CD4-positive, alpha-beta T cell (primary cell): ENCODE results near the gene ACTR1B. TPM values are rescaled to one million over a fixed set of nuclear protein-coding genes. Genes with fewer than 3 reads are reported as not detected.

Experiments used
- ATAC-seq: fragments of 200-7000 bp; cut with Tn5 transposase; one replicate; pipeline ENCODE4 v1.10.0; 2022; ENCODE audit warnings: mild to moderate bottlenecking; ENCODE audit not compliant: poor library complexity
- CTCF ChIA-PET: fragments of 350-600 bp; sonication (Branson Sonifier 250); formaldehyde crosslinking; loops from one replicate; lab custom pipeline; 2021; ENCODE audit warnings: antibody characterized with exemption, inconsistent platforms; lab: Charles Lee
- POLR2A ChIA-PET: fragments of 350-600 bp; sonication (Branson Sonifier 250); formaldehyde crosslinking; loops from one replicate; lab custom pipeline; 2021; ENCODE audit warnings: antibody characterized with exemption, inconsistent platforms; lab: Charles Lee
- DNase-seq, 14 experiments: peaks; one replicate each; pipeline ENCODE4 v3.0.0-alpha.2; 2013 to 2020; ENCODE audit warnings: mixed read lengths in 2 of 14
- H3K27ac ChIP-seq, 2 donors: one replicate each; pipeline versions ENCODE4 v1.5.1 to v1.7.0; 2013; ENCODE audit warnings: low read length in 2 of 2, low read depth in 1 of 2, mild to moderate bottlenecking in 1 of 2
- H3K27me3 ChIP-seq, 2 experiments: 1 replicate in 1 of 2; 2 replicates in 1 of 2; pipeline versions ENCODE4 v1.6.1 to v1.7.0; 2013; ENCODE audit warnings: low read length in 2 of 2, control low read depth in 1 of 2, mild to moderate bottlenecking in 1 of 2, moderate library complexity in 1 of 2; ENCODE audit not compliant: insufficient read depth in 2 of 2, control insufficient read depth in 1 of 2
- H3K36me3 ChIP-seq: one replicate; pipeline ENCODE4 v1.6.1; 2013; ENCODE audit warnings: low read length, control low read depth; ENCODE audit not compliant: insufficient read depth
- H3K4me1 ChIP-seq: one replicate; pipeline ENCODE4 v1.6.1; 2013; ENCODE audit warnings: low read length, control low read depth; ENCODE audit not compliant: insufficient read depth
- H3K4me3 ChIP-seq: one replicate; pipeline ENCODE4 v1.5.1; 2013; ENCODE audit warnings: mild to moderate bottlenecking, low read length, moderate library complexity
- H3K9me3 ChIP-seq, 2 experiments: 1 replicate in 1 of 2; 2 replicates in 1 of 2; pipeline versions ENCODE4 v1.6.1 to v1.7.0; 2013; ENCODE audit warnings: low read length in 2 of 2, mild to moderate bottlenecking in 2 of 2, control low read depth in 1 of 2, moderate library complexity in 1 of 2; ENCODE audit not compliant: control insufficient read depth in 1 of 2, insufficient read depth in 1 of 2
- H3K27ac Mint-ChIP-seq: one replicate; pipeline ENCODE4 v1.8.0; 2020; ENCODE audit warnings: mixed read lengths
- H3K27me3 Mint-ChIP-seq: one replicate; pipeline ENCODE4 v1.8.0; 2021; ENCODE audit warnings: mixed read lengths
- H3K36me3 Mint-ChIP-seq: one replicate; pipeline ENCODE4 v1.8.0; 2021; ENCODE audit warnings: low read depth, mixed read lengths
- H3K4me1 Mint-ChIP-seq: one replicate; pipeline ENCODE4 v1.8.0; 2021; ENCODE audit warnings: low read depth, mixed read lengths
- H3K4me3 Mint-ChIP-seq: one replicate; pipeline ENCODE4 v1.8.0; 2020; ENCODE audit warnings: mild to moderate bottlenecking, mixed read lengths
- H3K9me3 Mint-ChIP-seq: one replicate; pipeline ENCODE4 v1.8.0; 2020; ENCODE audit warnings: mixed read lengths
- intact Hi-C, 2 experiments: fragments of 100-400 bp; cut with DNase I in 1 of 2; cut with micrococcal nuclease in 1 of 2; formaldehyde crosslinking; loops; one replicate each; pipeline versions ENCODE4 v1.15.1 to v1.9.0; 2023 to 2025; cut with DNase I, micrococcal nuclease
- total RNA-seq, 174 experiments: library from RNA in 2 of 174; stranded (reverse) in 2 of 174; gene quantifications; one replicate each; pipeline ENCODE4 v1.2.3 and lab custom pipeline; 2021 to 2026
- TF ChIP-seq, protein P1 (sequence below): fragments of 200-600 bp; IDR thresholded peaks from one replicate; pipeline ENCODE4 v1.8.0; 2022; ENCODE audit warnings: antibody characterized with exemption, mild to moderate bottlenecking

The ACTR1B gene
- total RNA-seq, 2 experiments from 2014 or later: 89.5 to 92.8 TPM

GRCh38 chr2:97671526-97671925 is 7.7 kb upstream of the ACTR1B start:
- POLR2A ChIA-PET: no interaction called here
- Mint-ChIP-seq H3K27me3 (no peaks in the 10 kb centered on the region), H3K4me3 (no peak overlapping the region), H3K9me3 (no peaks in the 10 kb centered on the region), H3K27ac (no peak overlapping the region), H3K36me3 (no peaks in the 10 kb centered on the region), H3K4me1 (no peaks in the 10 kb centered on the region)
- ATAC-seq (no peak), DNase-seq (no peak)
- CTCF ChIA-PET: no interaction called here
- no peak overlapping the region for H3K27ac ChIP-seq
- H3K27me3 ChIP-seq: no peaks in the 10 kb centered on the region
- no peak overlapping the region for H3K4me3 ChIP-seq
- H3K9me3 ChIP-seq: no peaks in the 10 kb centered on the region
- intact Hi-C loops: no loop called here
- TF ChIP-seq, protein P1, sequence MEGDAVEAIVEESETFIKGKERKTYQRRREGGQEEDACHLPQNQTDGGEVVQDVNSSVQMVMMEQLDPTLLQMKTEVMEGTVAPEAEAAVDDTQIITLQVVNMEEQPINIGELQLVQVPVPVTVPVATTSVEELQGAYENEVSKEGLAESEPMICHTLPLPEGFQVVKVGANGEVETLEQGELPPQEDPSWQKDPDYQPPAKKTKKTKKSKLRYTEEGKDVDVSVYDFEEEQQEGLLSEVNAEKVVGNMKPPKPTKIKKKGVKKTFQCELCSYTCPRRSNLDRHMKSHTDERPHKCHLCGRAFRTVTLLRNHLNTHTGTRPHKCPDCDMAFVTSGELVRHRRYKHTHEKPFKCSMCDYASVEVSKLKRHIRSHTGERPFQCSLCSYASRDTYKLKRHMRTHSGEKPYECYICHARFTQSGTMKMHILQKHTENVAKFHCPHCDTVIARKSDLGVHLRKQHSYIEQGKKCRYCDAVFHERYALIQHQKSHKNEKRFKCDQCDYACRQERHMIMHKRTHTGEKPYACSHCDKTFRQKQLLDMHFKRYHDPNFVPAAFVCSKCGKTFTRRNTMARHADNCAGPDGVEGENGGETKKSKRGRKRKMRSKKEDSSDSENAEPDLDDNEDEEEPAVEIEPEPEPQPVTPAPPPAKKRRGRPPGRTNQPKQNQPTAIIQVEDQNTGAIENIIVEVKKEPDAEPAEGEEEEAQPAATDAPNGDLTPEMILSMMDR: no peak
- H3K4me1 ChIP-seq: no peaks in the 10 kb centered on the region
- no peaks in the 10 kb centered on the region for H3K36me3 ChIP-seq

DNA sequence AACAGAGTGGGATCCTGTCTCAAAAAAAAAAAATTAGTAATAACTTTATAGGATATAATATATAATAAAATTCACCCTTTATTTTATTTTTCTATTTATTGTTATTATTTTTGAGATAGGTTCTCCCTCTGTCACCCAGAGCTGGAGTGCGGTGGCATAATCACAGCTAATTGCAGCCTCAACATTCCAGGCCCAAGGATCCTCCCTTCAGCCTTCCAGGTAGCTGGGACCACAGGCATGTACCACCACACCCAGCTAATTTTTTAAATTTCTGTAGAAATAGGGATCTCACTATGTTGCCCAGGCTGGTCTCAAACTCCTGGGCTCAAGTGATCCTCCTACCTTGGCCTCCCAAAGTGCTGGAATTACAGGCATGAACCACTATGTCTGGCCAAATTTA is 6.6 kb upstream of the ACTR1B start:
- Histone ChIP-seq H3K27ac (no peak overlapping the region), H3K27me3 (no peaks in the 10 kb centered on the region), H3K4me1 (no peaks in the 10 kb centered on the region), H3K4me3 (no peak overlapping the region), H3K36me3 (no peaks in the 10 kb centered on the region), H3K9me3 (no peaks in the 10 kb centered on the region)
- H3K9me3 Mint-ChIP-seq: no peaks in the 10 kb centered on the region
- ChIA-PET CTCF (interaction anchor here (1.0 to 1.4 kb wide), 2 partner anchors 27 to 80 kb away, joined by 3 to 5 read pairs; no protein-coding TSS in a partner anchor), POLR2A (interaction anchor here (1.1 kb wide), 1 partner anchor 25 kb away, joined by 3 read pairs; the partner anchor contains the start of gene COX5B)
- H3K27me3 Mint-ChIP-seq: no peaks in the 10 kb centered on the region
- intact Hi-C loops: no loop called here
- ATAC-seq (no peak), DNase-seq (no peak)
- TF ChIP-seq, protein P1: no peak
- H3K4me1 Mint-ChIP-seq: no peaks in the 10 kb centered on the region
- H3K36me3 Mint-ChIP-seq: no peaks in the 10 kb centered on the region
- H3K4me3 Mint-ChIP-seq: no peak overlapping the region
- H3K27ac Mint-ChIP-seq: no peak overlapping the region

DNA sequence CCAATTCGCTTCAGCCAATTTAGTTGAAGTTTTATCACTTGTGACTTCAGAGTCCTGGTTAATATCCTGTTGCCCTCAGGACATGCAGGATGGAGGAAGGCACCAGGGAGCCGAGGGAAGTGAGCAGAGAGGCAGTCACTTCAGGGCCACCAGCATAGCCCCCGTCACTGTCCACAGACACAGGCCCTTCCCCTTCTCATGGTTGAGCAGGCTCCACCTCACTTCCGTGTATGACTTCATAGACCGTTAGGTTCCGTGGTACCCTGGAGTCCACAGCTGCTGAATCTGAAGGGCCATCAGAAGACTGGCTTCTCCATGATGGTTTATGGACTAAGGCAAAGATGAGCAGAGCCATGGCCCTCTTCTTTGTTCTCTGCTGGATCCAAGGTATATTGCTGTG is 5.6 kb upstream of the ACTR1B start, which contains the start of gene C2orf92:
C2orf92 (plus strand) TSS at position 266 of the 400 bp plus-strand sequence; CDS start at position 342, 76 bp downstream.
- no peaks in the 10 kb centered on the region for H3K9me3 Mint-ChIP-seq
- H3K4me3 ChIP-seq: no peak within 1 kb of the TSS
- TF ChIP-seq, protein P1: no peak
- H3K27ac Mint-ChIP-seq: no peak within 1 kb of the TSS
- peaks cover 6% of the 10 kb centered on the region for H3K4me1 ChIP-seq
- ChIA-PET POLR2A (no interaction called here), CTCF (interaction anchor here (1.0 to 1.4 kb wide), 2 partner anchors 28 to 79 kb away, joined by 3 to 5 read pairs; no protein-coding TSS in a partner anchor)
- DNase-seq: no peak
- no peaks in the 10 kb centered on the region for H3K36me3 Mint-ChIP-seq
- no peaks in the 10 kb centered on the region for H3K27me3 Mint-ChIP-seq
- H3K9me3 ChIP-seq: no peaks in the 10 kb centered on the region
- H3K4me1 Mint-ChIP-seq: peaks cover 4% of the 10 kb centered on the region
- intact Hi-C loops: loop anchor here in 1 of 2 experiments (10.0 kb wide), 2 partner anchors 905 to 1035 kb away; partner anchors contain the start of genes CNNM4 and KANSL3
- no peak within 1 kb of the TSS for H3K4me3 Mint-ChIP-seq
- no peaks in the 10 kb centered on the region for H3K27me3 ChIP-seq
- no peak for ATAC-seq
- no peak within 1 kb of the TSS for H3K27ac ChIP-seq
- no peaks in the 10 kb centered on the region for H3K36me3 ChIP-seq
